T-helper 17 cell (primary cell): ENCODE data around the gene SUN2. TPM values are rescaled to one million over a fixed set of nuclear protein-coding genes. Genes with fewer than 3 reads are reported as not detected.

Source experiments
- ATAC-seq: fragments of 150-1000 bp; cut with Tn5 transposase; 2 replicates; pipeline ENCODE4 v1.10.0; 2021; ENCODE audit warnings: mild to moderate bottlenecking, moderate library complexity
- DNase-seq, 3 donors: peaks; one replicate each; pipeline versions ENCODE4 v3.0.0 to v3.0.0-alpha.2; 2020 to 2021
- H3K9me3 ChIP-seq: one replicate; pipeline ENCODE4 v1.7.0; 2013; ENCODE audit warnings: low read length, mild to moderate bottlenecking; ENCODE audit not compliant: control insufficient read depth, poor library complexity, severe bottlenecking
- H3K27ac Mint-ChIP-seq: one replicate; pipeline ENCODE4 v1.8.0; 2022; ENCODE audit warnings: mild to moderate bottlenecking, moderate library complexity, mixed read lengths
- H3K27me3 Mint-ChIP-seq: one replicate; pipeline ENCODE4 v1.8.0; 2022; ENCODE audit warnings: mixed read lengths
- H3K36me3 Mint-ChIP-seq: one replicate; pipeline ENCODE4 v1.8.0; 2022; ENCODE audit warnings: low read depth, mixed read lengths
- H3K4me1 Mint-ChIP-seq: one replicate; pipeline ENCODE4 v1.8.0; 2022; ENCODE audit warnings: mild to moderate bottlenecking, mixed read lengths
- H3K4me3 Mint-ChIP-seq: one replicate; pipeline ENCODE4 v1.8.0; 2022; ENCODE audit warnings: mild to moderate bottlenecking, moderate library complexity, mixed read lengths
- total RNA-seq, 4 donors: library from RNA in 2 of 4; stranded (reverse) in 2 of 4; gene quantifications; one replicate each; pipeline ENCODE4 v1.2.3 and lab custom pipeline; 2022 to 2026

The SUN2 gene
- total RNA-seq, 2 donors from 2014 or later = 426 to 485 TPM

DNA sequence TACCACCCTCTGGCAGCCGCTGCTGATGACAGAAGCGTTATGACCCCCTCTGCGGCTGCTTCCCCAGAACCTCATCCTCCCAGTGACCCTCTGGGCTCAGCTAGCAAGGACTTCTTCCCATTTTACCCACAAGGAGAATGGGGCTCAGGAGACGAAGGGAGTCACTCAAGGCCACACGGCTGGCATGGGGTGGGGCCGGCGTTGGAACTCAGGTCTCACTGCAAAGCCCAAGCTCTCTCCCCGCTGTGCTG is 16.8 kb upstream of the SUN2 start:
- no peaks in the 10 kb centered on the region for H3K27me3 Mint-ChIP-seq
- H3K4me3 Mint-ChIP-seq = no peak overlapping the region
- H3K27ac Mint-ChIP-seq = no peak overlapping the region
- no peaks in the 10 kb centered on the region for H3K36me3 Mint-ChIP-seq
- no peak for ATAC-seq
- H3K4me1 Mint-ChIP-seq = peaks cover 6% of the 10 kb centered on the region
- no peaks in the 10 kb centered on the region for H3K9me3 ChIP-seq
- no peak for DNase-seq

DNA sequence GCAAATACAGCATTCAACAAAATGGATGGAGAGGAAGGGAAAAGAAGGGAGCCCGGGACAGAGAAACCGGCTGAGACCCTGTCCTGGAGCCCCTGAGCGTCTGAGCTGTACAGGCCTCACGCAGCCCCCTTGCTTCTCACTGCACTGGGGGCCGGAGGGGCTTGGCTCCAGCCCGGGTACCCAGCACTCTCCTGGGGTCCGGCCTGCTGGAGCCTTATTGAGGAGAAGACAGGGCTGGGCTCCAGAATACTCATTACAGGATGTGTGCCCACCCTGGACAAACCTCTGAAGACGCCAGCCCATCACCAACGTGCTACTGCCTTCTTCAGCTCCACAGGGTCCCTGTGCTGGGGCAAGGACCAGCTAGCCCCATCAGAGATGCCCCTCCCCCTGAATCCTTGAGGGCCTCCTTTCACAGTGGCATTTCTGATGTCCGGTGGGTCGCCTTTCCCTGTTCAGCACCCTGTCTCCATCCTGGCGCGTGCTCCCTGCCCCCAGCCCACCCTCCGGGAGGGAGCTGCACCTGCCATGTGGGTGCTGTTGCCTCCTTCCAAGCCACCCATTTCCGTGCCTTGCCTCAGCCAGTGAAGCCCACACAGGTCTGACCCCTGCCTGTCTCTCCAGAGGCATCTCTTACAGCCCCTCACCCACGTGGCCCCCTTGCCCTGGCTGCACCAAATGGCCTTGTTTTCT is 14.6 kb upstream of the SUN2 start:
- Mint-ChIP-seq H3K4me1 (peaks cover 12% of the 10 kb centered on the region), H3K36me3 (no peaks in the 10 kb centered on the region), H3K27ac (no peak overlapping the region), H3K4me3 (peak overlapping the region; percentile 53), H3K27me3 (no peaks in the 10 kb centered on the region)
- DNase-seq = no peak
- no peak for ATAC-seq
- H3K9me3 ChIP-seq = no peaks in the 10 kb centered on the region

DNA sequence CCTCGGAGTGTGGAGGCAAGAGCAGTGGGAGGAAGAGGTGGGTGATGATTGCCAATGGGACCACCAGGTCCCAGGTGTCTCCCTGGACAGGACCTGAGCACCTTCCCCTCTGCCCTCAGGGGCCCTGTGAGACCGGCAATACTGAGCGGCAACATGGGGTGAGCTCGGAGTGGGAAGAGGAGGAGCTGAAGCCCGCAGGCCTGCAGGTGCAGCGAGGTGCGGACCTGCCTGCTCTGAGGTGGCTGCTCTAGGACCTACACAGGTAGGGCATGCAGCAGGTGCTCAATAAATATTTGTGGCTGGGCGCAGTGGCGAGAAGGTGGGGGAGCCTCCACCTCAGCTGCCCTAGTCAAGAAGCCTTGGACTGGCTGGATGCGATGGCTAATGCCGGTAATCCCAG is 12.2 kb upstream of the SUN2 start:
- no peaks in the 10 kb centered on the region for H3K36me3 Mint-ChIP-seq
- H3K27me3 Mint-ChIP-seq = no peaks in the 10 kb centered on the region
- no peak overlapping the region for H3K4me3 Mint-ChIP-seq
- ATAC-seq (no peak), DNase-seq (no peak)
- peak overlapping the region; percentile 62 for H3K27ac Mint-ChIP-seq
- H3K4me1 Mint-ChIP-seq = peaks cover 14% of the 10 kb centered on the region
- no peaks in the 10 kb centered on the region for H3K9me3 ChIP-seq

DNA sequence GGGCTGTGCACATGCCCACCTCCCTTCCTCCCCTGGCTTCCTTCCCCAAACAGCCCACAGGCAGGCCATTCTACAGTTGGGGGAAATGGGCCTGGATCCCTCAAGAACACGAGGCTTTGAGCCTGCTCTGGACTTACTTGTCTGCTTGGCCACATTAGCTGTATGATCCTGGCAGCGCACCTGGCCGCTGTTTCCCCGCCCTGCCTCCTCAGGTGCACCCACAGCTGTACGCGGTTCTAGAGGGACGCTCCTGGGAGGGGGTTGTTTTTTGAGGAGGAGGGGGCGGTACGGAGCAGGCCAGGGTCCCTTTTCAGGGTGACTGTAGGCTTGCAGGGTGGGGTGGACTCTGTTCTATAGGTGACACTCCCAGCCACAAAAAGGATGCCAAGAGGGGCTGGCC is 11.5 kb upstream of the SUN2 start:
- Mint-ChIP-seq H3K4me1 (peaks cover 14% of the 10 kb centered on the region), H3K4me3 (no peak overlapping the region), H3K36me3 (no peaks in the 10 kb centered on the region), H3K27me3 (no peaks in the 10 kb centered on the region), H3K27ac (peak overlapping the region; percentile 27)
- no peak for ATAC-seq
- DNase-seq = no peak
- no peaks in the 10 kb centered on the region for H3K9me3 ChIP-seq

DNA sequence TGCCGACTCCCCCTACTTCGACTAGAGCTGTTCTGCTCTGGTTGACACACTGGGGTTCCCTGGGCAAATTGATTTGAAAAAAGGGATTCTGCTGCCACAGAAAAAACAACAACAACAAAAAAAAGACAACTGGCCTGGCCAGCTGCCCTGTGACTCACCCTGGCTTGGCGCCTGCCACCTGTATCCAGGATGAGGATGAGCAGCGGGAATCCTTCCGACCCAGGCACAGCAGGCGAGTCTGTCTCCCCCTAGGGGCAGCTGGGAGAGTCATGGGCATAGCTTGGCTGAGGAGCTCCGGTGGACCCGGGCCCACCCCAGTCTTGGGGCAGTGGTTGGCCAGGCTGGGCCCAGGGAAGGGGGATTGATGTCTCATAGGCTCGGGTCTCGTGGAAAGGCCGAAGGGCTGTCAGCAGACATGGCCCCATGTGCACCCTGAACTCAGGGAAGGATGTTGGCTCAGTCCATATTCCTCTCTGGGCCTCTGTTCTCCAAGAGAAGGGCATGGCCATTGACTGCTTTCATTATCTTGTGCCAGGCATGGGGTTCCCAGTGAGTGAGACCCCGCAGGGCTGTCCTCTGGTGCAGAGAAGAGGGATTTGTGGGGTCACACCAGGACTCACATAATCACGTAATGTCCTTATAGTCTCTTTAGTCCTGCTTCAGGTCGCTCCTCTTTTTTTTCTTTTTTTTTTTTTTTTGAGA is 10.4 kb upstream of the SUN2 start:
- peak in 2 of 3 donors; percentile 25 to 35 for DNase-seq
- peak; percentile 79 for ATAC-seq
- Mint-ChIP-seq H3K27me3 (no peaks in the 10 kb centered on the region), H3K4me3 (no peak overlapping the region), H3K4me1 (peaks cover 14% of the 10 kb centered on the region), H3K36me3 (no peaks in the 10 kb centered on the region), H3K27ac (no peak overlapping the region)
- H3K9me3 ChIP-seq = no peaks in the 10 kb centered on the region

DNA sequence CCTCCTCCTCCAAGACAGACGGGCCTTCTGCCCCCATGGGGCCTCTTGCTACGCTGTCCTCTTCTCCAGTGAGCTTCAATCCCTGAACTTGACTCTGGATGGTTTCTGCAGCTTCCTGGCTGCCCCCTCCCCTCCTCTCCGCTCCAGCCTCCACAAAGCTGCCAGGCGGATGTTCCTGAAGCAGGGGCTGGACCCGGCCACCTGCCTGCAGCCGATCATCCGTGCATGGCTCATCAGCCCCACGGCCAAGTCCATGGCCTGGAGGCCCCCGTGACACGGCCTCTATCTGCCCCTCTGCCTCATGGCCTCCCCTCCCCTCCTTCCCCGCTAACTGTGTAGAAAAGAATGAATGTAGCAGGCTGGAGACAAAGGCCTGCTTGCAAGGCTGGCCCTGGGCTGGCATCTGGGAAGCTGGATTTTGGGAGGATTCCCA is 6.8 kb upstream of the SUN2 start:
- H3K9me3 ChIP-seq = no peaks in the 10 kb centered on the region
- Mint-ChIP-seq H3K4me3 (no peak overlapping the region), H3K4me1 (peaks cover 24% of the 10 kb centered on the region), H3K27ac (no peak overlapping the region), H3K27me3 (no peaks in the 10 kb centered on the region), H3K36me3 (no peaks in the 10 kb centered on the region)
- DNase-seq (no peak), ATAC-seq (no peak)

DNA sequence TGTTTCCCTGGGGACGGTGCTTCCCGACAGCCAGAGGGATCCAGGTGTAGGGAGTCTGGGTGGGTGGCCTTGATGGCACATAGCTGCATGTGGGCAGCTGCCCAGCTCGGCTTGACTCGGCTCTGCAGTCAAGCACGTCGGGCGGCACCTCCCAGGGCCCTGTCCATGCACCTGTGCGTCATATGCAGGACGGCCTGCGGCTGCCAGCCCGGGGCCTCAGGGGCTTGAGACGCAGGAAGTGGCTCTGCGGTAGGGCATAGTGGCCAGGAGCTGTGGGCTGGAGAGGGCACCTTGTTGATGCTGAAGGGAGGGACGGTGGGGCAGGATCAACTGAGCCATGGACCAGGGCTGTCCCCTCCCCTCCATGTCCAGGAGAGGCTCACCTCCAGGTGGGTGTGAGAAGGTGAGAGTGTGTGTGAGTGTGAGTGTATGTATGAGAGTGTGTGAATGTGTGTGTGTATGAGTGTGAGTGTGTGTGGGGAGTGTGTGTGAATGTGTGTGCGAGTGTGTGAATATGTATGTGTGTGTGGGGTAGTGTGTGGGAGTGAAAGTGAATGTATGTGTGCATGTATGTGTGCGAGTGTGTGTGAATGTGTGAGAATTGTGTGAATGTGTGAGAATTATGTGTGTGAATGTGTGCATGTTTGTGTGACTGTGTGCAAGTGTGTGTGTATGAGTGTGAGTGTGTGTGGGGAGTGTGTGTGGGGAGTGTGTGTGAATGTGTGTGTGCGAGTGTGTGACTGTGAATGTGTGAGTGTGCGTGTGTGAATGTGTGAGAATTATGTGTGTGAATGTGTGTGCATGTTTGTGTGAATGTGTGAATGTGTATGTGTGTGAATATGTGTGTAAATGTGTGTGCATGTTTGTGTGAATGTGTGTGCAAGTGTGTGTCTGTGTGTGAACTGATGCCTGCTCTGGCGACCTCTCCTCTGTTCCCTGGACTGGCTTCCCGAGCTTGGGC is 5.7 kb upstream of the SUN2 start:
- H3K27ac Mint-ChIP-seq = no peak overlapping the region
- no peak overlapping the region for H3K4me3 Mint-ChIP-seq
- H3K27me3 Mint-ChIP-seq = no peaks in the 10 kb centered on the region
- H3K4me1 Mint-ChIP-seq = peaks cover 34% of the 10 kb centered on the region
- no peaks in the 10 kb centered on the region for H3K36me3 Mint-ChIP-seq
- no peaks in the 10 kb centered on the region for H3K9me3 ChIP-seq
- DNase-seq = no peak
- no peak for ATAC-seq

DNA sequence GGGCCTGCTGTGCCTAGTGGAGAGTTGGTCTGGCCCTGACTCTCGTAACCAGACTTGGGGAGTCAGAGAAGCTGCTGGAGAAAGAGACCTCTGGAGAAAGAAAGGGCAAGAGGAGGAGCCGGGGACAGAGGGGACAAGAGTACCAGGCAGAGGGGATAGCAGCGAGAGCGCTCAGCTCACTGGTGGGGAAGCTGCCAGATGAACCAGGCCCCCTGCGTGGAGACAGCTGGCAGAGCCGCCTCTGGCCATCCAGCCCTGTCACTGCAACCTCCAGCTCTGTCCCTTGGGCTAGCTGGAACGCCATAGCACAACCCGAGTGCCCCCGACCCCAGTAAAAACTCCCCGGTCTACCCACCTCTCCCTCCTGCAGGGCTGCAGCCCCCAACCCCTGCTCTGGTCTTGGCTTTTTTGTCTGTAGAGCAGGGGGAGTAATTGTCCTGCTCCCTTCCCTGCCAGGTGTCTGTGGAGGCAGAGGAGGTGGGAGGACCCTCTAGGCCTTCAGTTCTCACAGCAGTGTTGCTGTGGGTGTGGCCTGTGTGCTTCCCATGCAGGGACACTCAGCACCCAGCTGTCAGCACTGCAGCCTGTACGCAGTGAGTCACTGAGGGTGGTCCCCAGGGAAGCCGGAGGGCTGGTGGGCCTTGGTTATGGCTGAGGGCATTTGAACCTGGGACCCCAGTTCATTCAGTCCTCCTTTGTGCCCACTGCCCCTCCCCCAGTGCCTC is 4.8 kb upstream of the SUN2 start:
- peak overlapping the region; percentile 90 for H3K27ac Mint-ChIP-seq
- H3K9me3 ChIP-seq = no peaks in the 10 kb centered on the region
- no peak for ATAC-seq

DNA sequence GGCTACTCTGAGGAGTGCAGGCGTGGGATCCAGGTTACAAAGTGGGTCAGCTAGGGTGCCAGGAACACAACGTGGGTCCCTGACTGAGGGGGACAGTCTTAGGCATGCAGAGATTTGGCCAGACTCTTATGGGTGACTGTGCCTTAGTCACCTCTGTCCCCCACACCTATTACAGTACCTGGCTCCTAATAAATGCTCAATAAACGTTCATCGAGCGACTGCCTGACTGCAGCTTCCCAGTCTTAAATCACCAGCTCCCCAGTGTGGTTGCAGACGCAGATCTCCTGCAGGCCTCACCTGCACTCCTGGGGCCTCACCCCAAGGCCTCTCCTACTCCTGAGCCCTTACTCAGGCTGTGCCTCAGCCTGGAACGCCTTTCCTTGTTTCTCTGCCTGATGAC is 3.2 kb upstream of the SUN2 start:
- peak overlapping the region; percentile 90 for H3K27ac Mint-ChIP-seq
- H3K9me3 ChIP-seq = no peaks in the 10 kb centered on the region
- H3K4me3 Mint-ChIP-seq = no peak overlapping the region
- ATAC-seq (no peak), DNase-seq (no peak)
- peaks cover 3% of the 10 kb centered on the region for H3K36me3 Mint-ChIP-seq
- no peaks in the 10 kb centered on the region for H3K27me3 Mint-ChIP-seq
- H3K4me1 Mint-ChIP-seq = peaks cover 30% of the 10 kb centered on the region

More for the DNA sequence above, 4.8 kb upstream of the SUN2 start:
- H3K4me1 Mint-ChIP-seq = peaks cover 29% of the 10 kb centered on the region
- no peaks in the 10 kb centered on the region for H3K36me3 Mint-ChIP-seq
- H3K4me3 Mint-ChIP-seq = no peak overlapping the region
- H3K27me3 Mint-ChIP-seq = no peaks in the 10 kb centered on the region
- no peak for DNase-seq

DNA sequence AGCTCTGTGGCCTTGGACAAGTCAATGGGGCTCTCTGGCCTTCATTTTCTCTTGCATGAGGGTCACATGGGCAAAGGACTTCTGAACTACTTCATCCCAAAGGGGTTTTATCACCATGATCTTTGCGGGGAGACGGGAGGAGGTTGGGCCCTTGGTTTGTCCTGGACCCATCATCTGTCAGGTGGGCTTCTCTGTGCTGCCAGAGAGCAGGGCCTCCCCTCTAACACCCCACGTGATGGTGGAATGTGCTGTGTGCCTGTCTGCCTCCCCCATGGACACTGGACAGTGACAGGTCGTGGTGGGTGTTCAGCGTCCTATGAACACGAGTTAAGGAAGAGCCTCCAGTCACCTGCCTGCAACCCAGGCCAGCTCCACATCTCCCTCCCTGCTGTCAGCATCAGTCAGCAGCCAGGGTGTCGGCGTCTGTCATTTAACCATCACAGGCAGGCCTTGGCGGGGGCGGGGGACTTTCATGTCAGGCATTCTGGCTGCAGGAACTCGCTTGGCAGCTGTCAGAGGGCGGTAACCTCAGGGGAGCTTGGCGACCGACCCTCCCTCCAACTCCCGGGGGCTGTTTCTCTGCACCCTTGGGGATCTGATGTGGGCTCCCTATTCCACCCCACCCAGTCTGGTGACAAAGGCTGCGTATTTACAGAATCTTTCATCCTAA is 2.6 kb upstream of the SUN2 start:
- DNase-seq (peak; percentile 37 to 50 (median 48)), ATAC-seq (peak; percentile 30)
- peak overlapping the region; percentile 82 for H3K4me3 Mint-ChIP-seq
- H3K36me3 Mint-ChIP-seq = peaks cover 3% of the 10 kb centered on the region
- no peaks in the 10 kb centered on the region for H3K27me3 Mint-ChIP-seq
- H3K4me1 Mint-ChIP-seq = peaks cover 34% of the 10 kb centered on the region
- peak overlapping the region; percentile 90 for H3K27ac Mint-ChIP-seq
- no peaks in the 10 kb centered on the region for H3K9me3 ChIP-seq

DNA sequence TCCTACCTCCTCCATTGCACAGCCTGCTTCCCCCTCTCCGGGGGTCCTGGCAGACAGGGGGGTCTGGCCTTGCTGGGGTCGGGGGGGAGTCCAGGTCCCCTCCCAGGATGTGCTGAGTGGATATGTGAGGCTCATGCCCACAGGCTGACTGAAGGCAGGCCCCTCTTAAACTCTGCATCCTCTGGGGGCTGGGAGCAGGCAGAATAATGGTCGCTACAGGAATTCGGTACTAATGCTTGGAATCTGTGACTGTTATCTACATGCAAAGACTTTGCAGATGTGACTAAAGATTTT is 1.6 kb upstream of the SUN2 start:
- Mint-ChIP-seq H3K4me3 (peak overlapping the region; percentile 92), H3K27me3 (no peaks in the 10 kb centered on the region), H3K27ac (peak overlapping the region; percentile 90), H3K4me1 (peaks cover 40% of the 10 kb centered on the region), H3K36me3 (peaks cover 3% of the 10 kb centered on the region)
- H3K9me3 ChIP-seq = no peaks in the 10 kb centered on the region
- no peak for DNase-seq
- ATAC-seq = no peak

DNA sequence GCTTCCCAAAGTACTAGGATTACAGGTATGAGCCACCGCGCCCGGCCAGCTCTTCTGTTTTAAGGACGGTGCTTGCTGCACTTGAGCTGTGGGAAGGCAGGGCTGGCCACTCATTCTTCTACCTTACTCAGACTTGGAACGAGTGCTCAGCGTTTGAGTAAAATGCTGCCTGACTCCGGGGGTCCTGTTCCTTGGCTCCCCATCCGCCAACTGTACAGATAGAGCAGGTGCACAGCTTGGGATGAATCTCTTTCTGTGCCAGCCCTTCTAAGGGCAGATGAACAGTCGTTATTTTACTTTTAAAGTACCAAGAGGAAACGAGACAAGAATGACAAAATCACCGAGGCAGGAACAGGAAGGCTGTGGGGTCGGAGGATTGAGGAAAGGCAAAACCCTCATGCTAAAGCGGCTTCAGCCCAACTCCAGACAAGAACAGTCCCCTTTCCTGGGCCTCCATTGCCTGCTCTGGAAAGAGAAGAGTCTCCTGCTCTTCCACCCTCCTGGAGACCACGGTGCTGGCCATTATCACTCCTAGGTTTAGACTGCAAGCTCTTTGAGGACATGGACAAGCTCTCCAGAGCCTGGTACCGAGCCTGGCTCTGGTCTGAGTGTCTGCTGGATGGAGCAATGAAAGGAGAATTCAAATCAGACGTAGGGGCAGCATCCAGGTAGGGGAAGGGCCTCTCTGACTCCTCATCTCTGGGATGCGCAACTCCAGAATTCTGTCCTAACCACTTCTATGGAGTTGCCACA is 1.1 kb upstream of the SUN2 start:
- Mint-ChIP-seq H3K27ac (peak overlapping the region; percentile 90), H3K27me3 (no peaks in the 10 kb centered on the region), H3K4me3 (peak overlapping the region; percentile 92), H3K36me3 (peaks cover 5% of the 10 kb centered on the region), H3K4me1 (peaks cover 45% of the 10 kb centered on the region)
- no peak for ATAC-seq
- DNase-seq = no peak
- no peaks in the 10 kb centered on the region for H3K9me3 ChIP-seq
